Measurements from ENCODE around the gene KCNIP3. TPM values are rescaled to one million over a fixed set of nuclear protein-coding genes. Genes with fewer than 3 reads are reported as not detected.

The KCNIP3 gene
- total RNA-seq, 1 donor from 2014 or later, result under 0.01 TPM

DNA sequence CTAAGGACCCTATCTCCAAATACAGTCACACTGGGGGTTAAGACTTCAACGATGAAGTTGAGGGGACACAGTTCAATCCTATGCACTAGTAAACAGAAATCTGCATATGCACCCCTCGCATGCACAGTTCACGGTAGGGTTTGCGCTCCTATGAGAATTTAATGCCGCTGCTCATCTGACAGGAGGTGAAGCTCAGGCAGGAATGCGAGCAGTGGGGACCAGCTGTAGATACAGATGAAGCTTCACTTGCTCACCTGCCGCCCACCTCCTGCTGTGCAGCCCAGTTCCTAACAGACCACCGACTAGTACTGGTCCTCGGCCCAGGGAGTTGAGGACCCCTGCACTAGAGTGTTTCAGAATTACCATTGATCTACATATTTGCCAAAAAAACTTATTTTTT, 65.3 kb downstream of the KCNIP3 start:
- Histone ChIP-seq H3K4me3 (ENCODE audit: low read depth, low read length) (no peak overlapping the region), H3K27me3 (ENCODE audit: control insufficient read depth, insufficient read depth, low read length) (no peaks in the 10 kb centered on the region), H3K36me3 (ENCODE audit: control insufficient read depth, insufficient read depth, low read length) (no peaks in the 10 kb centered on the region)
- no peak for DNase-seq (ENCODE audit: low read depth)
- TF ChIP-seq, protein P1, sequence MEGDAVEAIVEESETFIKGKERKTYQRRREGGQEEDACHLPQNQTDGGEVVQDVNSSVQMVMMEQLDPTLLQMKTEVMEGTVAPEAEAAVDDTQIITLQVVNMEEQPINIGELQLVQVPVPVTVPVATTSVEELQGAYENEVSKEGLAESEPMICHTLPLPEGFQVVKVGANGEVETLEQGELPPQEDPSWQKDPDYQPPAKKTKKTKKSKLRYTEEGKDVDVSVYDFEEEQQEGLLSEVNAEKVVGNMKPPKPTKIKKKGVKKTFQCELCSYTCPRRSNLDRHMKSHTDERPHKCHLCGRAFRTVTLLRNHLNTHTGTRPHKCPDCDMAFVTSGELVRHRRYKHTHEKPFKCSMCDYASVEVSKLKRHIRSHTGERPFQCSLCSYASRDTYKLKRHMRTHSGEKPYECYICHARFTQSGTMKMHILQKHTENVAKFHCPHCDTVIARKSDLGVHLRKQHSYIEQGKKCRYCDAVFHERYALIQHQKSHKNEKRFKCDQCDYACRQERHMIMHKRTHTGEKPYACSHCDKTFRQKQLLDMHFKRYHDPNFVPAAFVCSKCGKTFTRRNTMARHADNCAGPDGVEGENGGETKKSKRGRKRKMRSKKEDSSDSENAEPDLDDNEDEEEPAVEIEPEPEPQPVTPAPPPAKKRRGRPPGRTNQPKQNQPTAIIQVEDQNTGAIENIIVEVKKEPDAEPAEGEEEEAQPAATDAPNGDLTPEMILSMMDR (IDR thresholded peaks at IDR 0.05; ENCODE audit: insufficient read depth, low read length, severe bottlenecking), result no peak
- no peak for FAIRE-seq

- Histone ChIP-seq H3K36me3 (ENCODE audit: control insufficient read depth, insufficient read depth, low read length) (no peaks in the 10 kb centered on the region), H3K27me3 (ENCODE audit: control insufficient read depth, insufficient read depth, low read length) (no peaks in the 10 kb centered on the region), H3K4me3 (ENCODE audit: low read depth, low read length) (no peak overlapping the region)
- DNase-seq (ENCODE audit: low read depth) (no peak), FAIRE-seq (no peak)
- TF ChIP-seq, protein P1 (IDR thresholded peaks at IDR 0.05; ENCODE audit: insufficient read depth, low read length, severe bottlenecking), result no peak
These were observed 69.4 kb downstream of the KCNIP3 start for GRCh38 chr2:95366514-95366913.

GRCh38 chr2:95372216-95372829, 75.2 kb downstream of the KCNIP3 start:
- Histone ChIP-seq H3K27me3 (ENCODE audit: control insufficient read depth, insufficient read depth, low read length) (no peaks in the 10 kb centered on the region), H3K36me3 (ENCODE audit: control insufficient read depth, insufficient read depth, low read length) (no peaks in the 10 kb centered on the region), H3K4me3 (ENCODE audit: low read depth, low read length) (no peak overlapping the region)
- TF ChIP-seq, protein P1 (IDR thresholded peaks at IDR 0.05; ENCODE audit: insufficient read depth, low read length, severe bottlenecking), result no peak
- no peak for DNase-seq (ENCODE audit: low read depth)
- no peak for FAIRE-seq

- DNase-seq (ENCODE audit: low read depth), result no peak
- TF ChIP-seq, protein P1 (IDR thresholded peaks at IDR 0.05; ENCODE audit: insufficient read depth, low read length, severe bottlenecking), result no peak
- Histone ChIP-seq H3K36me3 (ENCODE audit: control insufficient read depth, insufficient read depth, low read length) (no peaks in the 10 kb centered on the region), H3K4me3 (ENCODE audit: low read depth, low read length) (no peak overlapping the region), H3K27me3 (ENCODE audit: control insufficient read depth, insufficient read depth, low read length) (no peaks in the 10 kb centered on the region)
- FAIRE-seq, result no peak
These were observed 75.7 kb downstream of the KCNIP3 start for GRCh38 chr2:95372845-95373244.

DNA sequence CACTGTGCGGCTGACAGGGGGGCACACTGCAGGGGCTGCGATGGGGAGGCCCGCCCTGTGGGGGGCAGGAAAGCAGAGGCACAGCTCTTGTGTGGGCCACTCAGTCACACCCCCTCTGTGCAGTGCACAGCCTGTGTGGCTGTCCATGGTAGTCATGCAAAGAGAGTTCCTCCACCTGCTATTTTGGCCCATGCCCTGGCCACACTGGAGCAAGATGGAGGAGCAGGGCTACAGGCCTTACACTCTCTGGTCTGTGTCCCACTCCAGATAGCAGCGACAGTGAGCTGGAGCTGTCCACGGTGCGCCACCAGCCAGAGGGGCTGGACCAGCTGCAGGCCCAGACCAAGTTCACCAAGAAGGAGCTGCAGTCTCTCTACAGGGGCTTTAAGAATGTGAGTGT, 76.9 kb downstream of the KCNIP3 start:
- TF ChIP-seq, protein P1 (IDR thresholded peaks at IDR 0.05; ENCODE audit: insufficient read depth, low read length, severe bottlenecking), result no peak
- FAIRE-seq, result no peak
- no peaks in the 10 kb centered on the region for H3K27me3 ChIP-seq (ENCODE audit: control insufficient read depth, insufficient read depth, low read length)
- no peak overlapping the region for H3K4me3 ChIP-seq (ENCODE audit: low read depth, low read length)
- no peak for DNase-seq (ENCODE audit: low read depth)
- H3K36me3 ChIP-seq (ENCODE audit: control insufficient read depth, insufficient read depth, low read length), result no peaks in the 10 kb centered on the region

- Histone ChIP-seq H3K4me3 (ENCODE audit: low read depth, low read length) (no peak overlapping the region), H3K27me3 (ENCODE audit: control insufficient read depth, insufficient read depth, low read length) (no peaks in the 10 kb centered on the region), H3K36me3 (ENCODE audit: control insufficient read depth, insufficient read depth, low read length) (no peaks in the 10 kb centered on the region)
- DNase-seq (ENCODE audit: low read depth), result no peak
- FAIRE-seq, result no peak
- TF ChIP-seq, protein P1 (IDR thresholded peaks at IDR 0.05; ENCODE audit: insufficient read depth, low read length, severe bottlenecking), result no peak
These were observed 77.3 kb downstream of the KCNIP3 start for GRCh38 chr2:95374451-95374920.

All from bronchial epithelial cell (primary cell).